Measurements from ENCODE around the gene HHAT. TPM values are rescaled to one million over a fixed set of nuclear protein-coding genes. Genes with fewer than 3 reads are reported as not detected.
A peak's percentile ranks its signal among the peaks of the same experiment; 100 is the strongest.

HHAT gene
- total RNA-seq, 1 donor from 2014 or later, result 2.9 TPM

- Histone ChIP-seq H3K4me3 (ENCODE audit: low read depth, low read length) (no peak overlapping the region), H3K27me3 (ENCODE audit: control insufficient read depth, insufficient read depth, low read length) (no peaks in the 10 kb centered on the region), H3K36me3 (ENCODE audit: control insufficient read depth, insufficient read depth, low read length) (no peaks in the 10 kb centered on the region)
- DNase-seq (ENCODE audit: low read depth), result no peak
- TF ChIP-seq CTCF (IDR thresholded peaks at IDR 0.05; ENCODE audit: insufficient read depth, low read length, severe bottlenecking), result no peak
- FAIRE-seq, result no peak
These were observed 7.7 kb downstream of the HHAT start for GRCh38 chr1:210336362-210336761.

- no peak for FAIRE-seq
- no peak for TF ChIP-seq CTCF (IDR thresholded peaks at IDR 0.05; ENCODE audit: insufficient read depth, low read length, severe bottlenecking)
These were observed 10.8 kb downstream of the HHAT start for GRCh38 chr1:210339500-210339899.

GRCh38 chr1:210340311-210340710, 11.6 kb downstream of the HHAT start:
- no peak for FAIRE-seq
- Histone ChIP-seq H3K4me3 (ENCODE audit: low read depth, low read length) (no peak overlapping the region), H3K36me3 (ENCODE audit: control insufficient read depth, insufficient read depth, low read length) (no peaks in the 10 kb centered on the region), H3K27me3 (ENCODE audit: control insufficient read depth, insufficient read depth, low read length) (no peaks in the 10 kb centered on the region)
- TF ChIP-seq CTCF (IDR thresholded peaks at IDR 0.05; ENCODE audit: insufficient read depth, low read length, severe bottlenecking), result no peak
- DNase-seq (ENCODE audit: low read depth), result no peak

More at GRCh38 chr1:210339500-210339899, 10.8 kb downstream of the HHAT start:
- H3K27me3 ChIP-seq (ENCODE audit: control insufficient read depth, insufficient read depth, low read length), result no peaks in the 10 kb centered on the region
- no peaks in the 10 kb centered on the region for H3K36me3 ChIP-seq (ENCODE audit: control insufficient read depth, insufficient read depth, low read length)
- no peak for DNase-seq (ENCODE audit: low read depth)
- H3K4me3 ChIP-seq (ENCODE audit: low read depth, low read length), result no peak overlapping the region

GRCh38 chr1:210340841-210341240, 12.1 kb downstream of the HHAT start:
- no peak for DNase-seq (ENCODE audit: low read depth)
- H3K36me3 ChIP-seq (ENCODE audit: control insufficient read depth, insufficient read depth, low read length), result no peaks in the 10 kb centered on the region
- TF ChIP-seq CTCF (IDR thresholded peaks at IDR 0.05; ENCODE audit: insufficient read depth, low read length, severe bottlenecking), result no peak
- H3K4me3 ChIP-seq (ENCODE audit: low read depth, low read length), result no peak overlapping the region
- no peaks in the 10 kb centered on the region for H3K27me3 ChIP-seq (ENCODE audit: control insufficient read depth, insufficient read depth, low read length)
- FAIRE-seq, result no peak

- FAIRE-seq (no peak), DNase-seq (ENCODE audit: low read depth) (no peak)
- Histone ChIP-seq H3K27me3 (ENCODE audit: control insufficient read depth, insufficient read depth, low read length) (no peaks in the 10 kb centered on the region), H3K4me3 (ENCODE audit: low read depth, low read length) (no peak overlapping the region), H3K36me3 (ENCODE audit: control insufficient read depth, insufficient read depth, low read length) (no peaks in the 10 kb centered on the region)
- TF ChIP-seq CTCF (IDR thresholded peaks at IDR 0.05; ENCODE audit: insufficient read depth, low read length, severe bottlenecking), result no peak
These were observed 14.5 kb downstream of the HHAT start for GRCh38 chr1:210342986-210343780.

- no peak overlapping the region for H3K4me3 ChIP-seq (ENCODE audit: low read depth, low read length)
- peak; percentile 62 for DNase-seq (ENCODE audit: low read depth)
- no peaks in the 10 kb centered on the region for H3K36me3 ChIP-seq (ENCODE audit: control insufficient read depth, insufficient read depth, low read length)
- FAIRE-seq, result peak; percentile 79
- H3K27me3 ChIP-seq (ENCODE audit: control insufficient read depth, insufficient read depth, low read length), result no peaks in the 10 kb centered on the region
- no peak for TF ChIP-seq CTCF (IDR thresholded peaks at IDR 0.05; ENCODE audit: insufficient read depth, low read length, severe bottlenecking)
These were observed 16.0 kb downstream of the HHAT start for GRCh38 chr1:210344706-210345105.

All from bronchial epithelial cell (primary cell).